Activated CD8-positive, alpha-beta memory T cell treated with anti-CD3 and anti-CD28 coated beads, Interleukin-2, amount 50 U/mL, for 1 hour (primary cell): ENCODE results near the gene FLRT3.

Source experiments
- DNase-seq: peaks from one replicate; pipeline ENCODE4 v3.0.0-alpha.2; 2020; ENCODE audit errors: extremely low read depth

FLRT3 gene

DNA sequence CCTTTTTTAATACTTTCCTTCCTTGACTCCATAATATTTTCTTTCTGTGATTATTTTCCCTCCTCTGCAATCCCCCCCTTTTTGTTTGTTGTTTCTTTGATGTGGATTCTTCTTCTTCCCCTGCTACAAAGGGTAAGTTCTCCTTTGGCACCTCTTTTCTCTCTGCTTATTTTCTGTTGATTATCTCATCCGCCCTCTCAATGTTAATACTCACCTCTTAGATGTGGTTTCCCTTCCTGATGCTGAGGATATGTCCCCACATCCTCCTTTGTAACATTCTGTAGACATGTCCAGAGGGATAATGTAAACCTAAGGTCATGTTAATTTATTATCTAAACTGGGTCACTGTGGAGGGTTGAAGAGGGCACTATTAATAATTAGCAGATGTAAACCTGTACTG is 17.7 kb downstream of the FLRT3 start:
- DNase-seq = no peak

DNA sequence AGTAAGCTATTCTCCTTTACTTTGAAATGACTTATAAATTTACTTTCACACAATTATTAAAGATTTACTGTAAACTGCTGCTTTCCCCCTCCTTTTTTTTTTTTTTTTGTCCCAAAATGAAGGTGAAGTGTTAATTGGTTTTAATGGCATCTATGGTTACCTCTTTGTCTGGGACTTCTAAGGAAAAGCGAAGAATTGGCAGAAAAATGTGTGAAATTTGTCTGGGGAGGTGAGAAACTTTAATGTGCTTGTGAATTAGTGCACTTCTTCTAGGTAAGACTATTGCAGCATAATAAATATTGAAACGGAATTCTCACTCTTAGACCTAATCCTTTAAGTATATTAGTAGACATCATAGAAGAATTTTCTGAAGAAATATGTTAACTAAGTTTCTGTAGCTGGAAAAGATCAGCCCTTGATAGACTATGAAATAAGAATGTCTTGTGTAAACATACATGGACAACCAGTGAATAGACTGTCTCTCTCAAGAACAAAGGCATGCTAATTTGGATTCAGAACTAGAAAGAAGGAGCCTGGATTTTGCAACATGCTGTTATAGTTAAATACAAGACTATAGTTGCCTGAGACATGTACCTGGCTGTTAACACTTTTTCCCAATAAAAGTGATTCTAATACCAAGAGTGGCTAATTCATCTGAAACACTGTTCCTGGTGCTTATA is 23.9 kb downstream of the FLRT3 start:
- no peak for DNase-seq

DNA sequence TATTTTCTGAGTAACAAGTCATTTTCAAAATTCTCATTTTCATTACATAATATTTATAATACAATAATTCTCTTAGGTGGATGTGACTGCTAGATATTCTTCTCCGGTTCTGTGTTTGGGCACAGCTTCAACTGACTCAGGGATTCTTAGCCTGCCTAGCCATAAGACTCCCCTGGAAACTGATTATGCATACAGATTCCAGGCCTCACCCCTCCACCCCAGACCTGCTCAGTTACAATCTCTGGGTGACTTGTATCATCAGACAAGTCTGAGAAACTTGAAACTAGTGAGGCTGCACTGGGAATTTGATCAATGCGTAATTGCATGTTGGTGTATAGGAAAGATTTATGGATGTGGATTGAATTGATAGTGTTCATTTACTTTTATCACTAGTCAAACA is 25.4 kb downstream of the FLRT3 start:
- DNase-seq = no peak

DNA sequence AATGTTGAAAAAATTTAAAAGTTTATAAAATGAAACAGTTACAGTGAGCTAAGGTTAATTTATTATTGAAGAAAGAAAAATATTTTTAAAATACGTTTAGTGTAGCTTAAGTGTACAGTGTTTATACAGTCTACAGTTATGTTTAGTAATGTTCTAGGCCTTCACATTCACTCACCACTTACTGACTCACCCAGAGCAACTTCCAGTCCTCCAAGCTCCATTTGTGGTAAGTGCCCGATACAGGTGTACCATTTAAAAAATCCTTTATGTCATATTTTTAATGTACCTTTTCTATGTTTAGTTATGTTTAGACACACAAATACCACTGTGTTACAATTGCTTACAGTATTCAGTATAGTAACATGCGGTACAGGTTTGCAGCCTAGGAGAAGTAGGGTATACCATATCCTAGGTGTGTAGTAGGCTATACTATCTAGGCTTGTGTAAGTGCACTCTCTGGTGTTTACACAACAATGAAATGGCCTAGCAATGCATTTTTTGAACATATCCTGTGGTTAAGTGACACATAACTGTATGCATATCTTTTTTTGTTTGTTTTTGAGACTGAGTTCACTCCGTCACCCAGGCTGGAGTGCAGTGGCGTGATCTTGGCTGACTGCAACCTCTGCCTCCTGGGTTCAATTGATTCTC is 26.3 kb downstream of the FLRT3 start:
- DNase-seq = no peak

DNA sequence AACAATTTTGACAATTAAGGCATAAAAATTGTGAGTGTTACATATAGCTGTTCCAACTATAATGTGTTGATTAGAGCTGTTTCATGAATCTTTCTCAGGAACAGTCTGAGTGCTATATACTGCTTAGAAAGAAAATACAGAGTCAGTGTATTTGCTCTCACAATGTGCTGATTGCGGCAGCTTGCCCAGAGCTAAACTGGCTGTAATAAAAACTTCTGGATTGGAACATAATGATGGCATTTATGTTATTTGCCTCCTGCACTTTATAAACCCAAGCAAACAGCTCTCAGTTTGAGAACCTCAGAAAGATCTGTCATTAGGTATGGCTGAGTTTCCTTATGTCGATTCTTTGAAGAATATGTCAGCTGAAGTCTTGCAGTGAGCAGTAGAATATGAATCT is 29.5 kb downstream of the FLRT3 start:
- no peak for DNase-seq

DNA sequence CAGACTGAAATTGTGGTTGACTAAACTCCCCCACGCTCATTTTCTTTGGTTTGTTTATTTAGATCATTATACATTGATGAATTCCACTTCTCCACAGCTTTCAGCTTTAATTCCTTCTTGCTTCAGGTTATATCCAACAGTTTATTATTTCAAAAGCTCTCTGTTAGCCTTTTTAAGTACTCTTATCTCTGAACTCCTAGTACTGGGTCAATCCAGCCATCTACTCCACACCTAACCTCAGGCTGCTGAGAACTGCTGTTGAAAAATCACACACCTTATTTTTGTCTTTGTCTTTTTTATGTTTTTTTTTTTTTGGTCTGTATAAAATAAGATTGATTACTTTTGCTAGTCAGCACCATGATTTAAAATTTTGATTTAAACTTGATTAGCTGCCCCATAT is 32.9 kb downstream of the FLRT3 start:
- DNase-seq = no peak

DNA sequence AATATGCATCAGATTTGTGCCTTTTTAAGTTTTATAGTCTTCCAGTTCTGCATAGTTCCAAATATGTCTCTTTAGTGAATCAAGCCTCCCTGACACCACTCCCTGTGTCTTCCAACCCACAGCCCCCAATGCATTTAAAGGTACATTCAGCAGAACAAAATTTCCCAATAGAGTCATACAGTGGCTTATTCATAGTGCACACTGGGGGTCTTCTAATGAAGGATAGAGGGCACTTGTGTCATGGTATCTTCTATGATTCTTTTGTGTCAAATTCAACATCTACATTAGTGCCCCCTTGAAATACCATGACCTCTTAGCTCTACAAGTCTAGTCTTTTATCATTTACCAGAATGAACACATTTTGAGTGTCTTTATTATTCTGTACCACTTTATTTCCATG is 33.8 kb downstream of the FLRT3 start:
- DNase-seq = no peak

DNA sequence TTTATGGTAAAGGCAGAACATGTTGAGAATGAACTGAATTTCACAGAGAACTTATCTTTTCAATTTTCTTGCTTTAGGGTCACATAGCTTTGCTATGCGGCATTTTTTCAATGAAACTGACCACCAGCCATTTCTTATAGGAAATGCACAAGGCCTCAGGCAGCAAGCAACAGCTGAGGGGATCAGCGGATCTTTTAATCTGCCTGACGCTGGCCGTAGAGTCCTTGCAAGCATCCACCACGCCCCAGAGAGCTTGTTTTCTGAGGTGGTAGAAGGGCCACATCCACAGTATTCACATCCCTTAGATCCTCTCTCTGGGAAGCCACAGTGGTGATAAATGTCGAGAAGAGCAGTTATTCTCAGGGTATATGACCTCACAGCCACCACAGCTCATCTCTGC is 34.3 kb downstream of the FLRT3 start:
- DNase-seq = no peak

DNA sequence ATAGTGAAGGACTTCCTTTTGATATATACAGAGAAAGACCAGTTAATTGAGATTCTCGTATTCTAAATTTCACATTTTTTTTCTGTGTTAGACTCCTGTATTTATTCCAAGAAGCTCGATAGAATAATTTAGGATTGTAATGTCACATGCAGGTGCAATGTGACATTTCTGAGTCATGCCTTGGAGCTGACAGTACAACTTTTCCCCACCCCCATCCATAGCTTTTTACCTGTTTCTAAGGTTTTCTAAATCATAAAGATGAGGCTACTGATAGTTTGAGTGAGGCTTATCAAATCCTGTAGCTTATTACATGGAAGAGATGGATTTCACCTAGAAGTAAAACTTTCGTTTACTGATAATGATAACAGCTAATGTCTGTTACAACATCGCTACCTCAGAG is 37.6 kb downstream of the FLRT3 start:
- DNase-seq = no peak

DNA sequence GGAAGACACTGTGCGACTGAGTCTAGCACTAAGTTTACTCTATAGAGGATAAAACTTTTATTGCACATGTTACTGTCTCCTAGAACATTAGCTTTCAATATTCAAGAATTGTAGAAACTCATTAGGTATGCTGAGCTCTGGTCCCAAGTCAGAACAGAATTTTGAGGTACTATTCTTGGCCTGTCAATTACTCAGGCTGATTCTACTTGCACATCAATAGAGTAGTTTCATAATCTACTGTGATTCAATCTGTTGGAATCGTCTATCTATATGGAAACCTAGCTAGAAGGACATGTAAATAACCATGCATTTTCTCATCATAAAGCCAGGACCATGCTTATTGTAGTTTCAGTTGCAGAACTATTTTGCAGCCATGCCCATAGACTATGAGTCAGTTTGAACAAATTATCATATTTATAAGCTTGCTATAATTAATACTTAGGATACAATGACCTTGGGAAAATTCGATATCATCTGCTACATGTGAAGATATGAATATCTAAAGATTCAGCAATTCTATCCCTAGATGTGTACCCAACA is 41.6 kb downstream of the FLRT3 start:
- DNase-seq = no peak

DNA sequence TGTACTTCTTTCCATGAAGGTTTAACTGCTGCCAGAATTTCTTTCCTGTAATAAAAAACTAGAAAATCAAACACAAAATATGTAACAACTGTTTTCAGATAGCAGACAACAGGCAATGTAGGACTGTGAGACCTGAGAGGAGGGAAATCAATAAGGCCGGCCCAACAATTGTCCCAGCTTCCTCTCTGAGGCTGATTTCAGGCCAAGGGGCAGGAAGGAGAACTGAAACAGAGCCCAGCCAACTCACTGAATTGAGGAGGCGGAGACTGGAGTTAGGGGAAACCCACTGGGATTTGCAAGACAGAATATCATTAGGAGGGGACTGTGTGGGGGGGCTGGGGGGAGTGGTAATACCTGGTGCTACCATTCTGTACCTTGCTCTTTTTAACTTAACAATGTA is 42.2 kb downstream of the FLRT3 start:
- DNase-seq = no peak

DNA sequence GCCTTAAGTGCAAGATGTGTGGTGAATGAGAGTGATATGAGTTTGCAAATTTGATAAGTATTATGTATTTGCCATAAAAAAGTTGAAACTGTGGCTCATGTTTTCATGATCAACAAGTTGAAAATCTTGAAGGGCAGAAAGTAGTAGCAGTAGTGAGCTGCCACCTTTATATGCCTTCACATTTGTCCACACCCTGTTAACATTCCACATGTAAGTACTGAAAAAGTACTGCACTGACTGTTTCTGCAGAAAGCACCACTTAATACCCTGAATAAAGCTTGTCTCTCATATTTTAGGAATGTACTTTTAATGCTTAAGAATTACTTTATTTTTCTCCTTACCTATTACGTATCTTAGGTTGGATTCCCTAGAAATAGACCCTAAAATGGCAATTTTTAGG is 45.9 kb downstream of the FLRT3 start:
- no peak for DNase-seq

DNA sequence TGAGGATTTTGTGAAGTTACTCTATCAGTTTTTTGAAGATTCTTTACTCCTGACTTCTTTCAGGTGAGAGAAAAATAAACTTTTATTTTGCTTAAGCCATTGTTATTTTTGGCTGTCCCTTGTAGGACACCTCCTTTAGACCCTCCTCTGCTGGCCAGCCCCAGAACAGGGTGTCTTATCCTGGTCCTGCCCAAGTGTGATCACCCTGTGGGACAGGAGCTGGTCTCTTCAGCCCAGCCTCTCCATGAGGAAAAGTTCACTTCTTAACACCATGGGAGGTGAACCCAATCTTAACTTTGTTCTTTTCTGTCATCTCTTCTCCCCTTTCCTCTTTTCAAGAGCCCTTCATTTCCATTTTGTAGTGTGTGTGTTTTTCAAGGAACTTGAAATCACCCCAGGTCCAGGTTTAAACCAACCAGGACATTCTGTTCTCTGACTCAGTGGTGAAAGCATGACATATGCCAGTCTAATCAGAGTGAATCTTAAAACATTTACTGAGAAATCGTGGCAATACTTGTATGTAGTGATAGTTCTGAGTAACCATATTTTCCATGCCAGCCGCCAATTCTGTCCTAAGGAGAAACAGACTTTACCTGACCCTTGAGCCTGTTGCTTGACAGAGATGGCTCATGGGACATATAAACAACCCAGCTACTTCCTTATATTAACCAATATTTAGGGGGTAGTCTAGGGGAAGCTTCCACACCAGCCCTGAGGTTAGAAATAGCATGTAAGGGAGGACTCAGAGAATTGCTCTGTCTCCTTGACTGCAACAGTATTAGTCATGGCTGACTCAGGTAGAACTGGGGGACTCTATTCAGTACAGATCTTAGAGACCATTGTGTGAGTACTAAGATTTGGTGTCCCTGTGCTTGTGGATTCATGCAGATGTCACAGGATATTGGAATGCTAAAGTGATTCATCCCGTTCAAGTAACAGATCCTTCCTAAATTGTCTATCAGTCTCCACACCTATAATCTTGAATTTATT is 48.8 kb downstream of the FLRT3 start:
- no peak for DNase-seq

DNA sequence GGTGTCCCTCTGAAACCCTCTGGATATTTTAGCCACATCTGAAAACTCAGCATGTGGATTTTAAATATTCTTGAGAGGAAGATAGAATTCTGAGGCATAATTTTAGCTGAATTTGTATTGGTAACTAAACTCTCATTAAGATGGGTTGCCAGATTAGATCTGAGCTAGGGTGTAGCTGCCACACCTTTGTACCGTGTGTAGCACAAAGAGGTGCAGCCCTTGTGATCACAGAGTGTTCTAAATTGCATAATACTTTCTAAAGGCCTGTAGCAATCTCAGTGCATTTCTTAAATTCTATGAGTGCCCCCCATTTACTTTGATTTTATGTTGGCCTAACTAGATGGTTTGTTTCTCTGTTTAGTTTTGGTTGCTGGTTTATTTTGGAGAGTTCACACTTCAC is 53.0 kb downstream of the FLRT3 start:
- DNase-seq = no peak

DNA sequence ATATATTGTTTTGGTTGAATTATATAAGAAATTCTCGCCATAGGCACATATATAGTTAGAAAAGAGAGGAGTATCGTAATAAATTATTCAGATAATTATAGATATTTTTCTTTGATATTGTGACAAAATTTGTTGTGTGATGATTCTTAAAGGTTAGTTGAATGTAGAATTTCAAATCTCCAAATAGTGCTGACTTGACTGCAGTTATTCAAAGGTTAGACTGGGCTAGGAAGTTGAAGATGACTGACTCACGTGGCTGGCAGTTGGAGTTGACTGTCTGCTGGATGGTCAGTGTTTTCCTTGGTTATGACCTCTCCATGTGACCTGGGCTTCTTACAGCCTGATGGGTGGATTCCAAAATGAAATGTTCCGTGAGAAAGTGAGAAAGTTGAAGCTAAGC is 55.3 kb downstream of the FLRT3 start:
- DNase-seq = no peak
